HG03025 (cell line): ENCODE data around the gene UBE4B.

ENCODE experiments used
- ATAC-seq: cut with Tn5 transposase; IDR thresholded peaks from one replicate; pipeline ENCODE4 v1.9.1; 2021; ENCODE audit warnings: mild to moderate bottlenecking, moderate library complexity; ENCODE audit not compliant: unreplicated experiment, low FRiP score

The UBE4B gene

GRCh38 chr1:10031461-10031860 is 1.3 kb upstream of the UBE4B start:
- ATAC-seq = no peak

- ATAC-seq = peak; percentile 18
These were observed 644 bp downstream of the UBE4B start for GRCh38 chr1:10033359-10033845.

GRCh38 chr1:10042746-10043145 is 10.0 kb downstream of the UBE4B start:
- no peak for ATAC-seq

GRCh38 chr1:10045480-10046355 is 13.0 kb downstream of the UBE4B start:
- ATAC-seq = no peak

GRCh38 chr1:10046356-10047085 is 13.8 kb downstream of the UBE4B start:
- ATAC-seq = no peak

- no peak for ATAC-seq
These were observed 15.8 kb downstream of the UBE4B start for GRCh38 chr1:10048601-10049000.

GRCh38 chr1:10050611-10051010 is 17.9 kb downstream of the UBE4B start:
- no peak for ATAC-seq

- ATAC-seq = no peak
These were observed 18.9 kb downstream of the UBE4B start for GRCh38 chr1:10051656-10052055.

- no peak for ATAC-seq
These were observed 19.6 kb downstream of the UBE4B start for GRCh38 chr1:10052347-10052746.

GRCh38 chr1:10054465-10054864 is 21.7 kb downstream of the UBE4B start:
- no peak for ATAC-seq

GRCh38 chr1:10056599-10056987 is 23.8 kb downstream of the UBE4B start:
- ATAC-seq = no peak

- ATAC-seq = no peak
These were observed 24.6 kb downstream of the UBE4B start for GRCh38 chr1:10057343-10057742.

- ATAC-seq = no peak
These were observed 25.0 kb downstream of the UBE4B start for GRCh38 chr1:10057796-10058195.

- ATAC-seq = no peak
These were observed 26.6 kb downstream of the UBE4B start for GRCh38 chr1:10059342-10059718.

GRCh38 chr1:10060311-10061100 is 27.7 kb downstream of the UBE4B start:
- no peak for ATAC-seq

GRCh38 chr1:10061276-10061675 is 28.5 kb downstream of the UBE4B start:
- no peak for ATAC-seq

- no peak for ATAC-seq
These were observed 31.1 kb downstream of the UBE4B start for GRCh38 chr1:10063878-10064277.

GRCh38 chr1:10064416-10065343 is 31.9 kb downstream of the UBE4B start:
- ATAC-seq = no peak

GRCh38 chr1:10065344-10065685 is 32.6 kb downstream of the UBE4B start:
- ATAC-seq = no peak

GRCh38 chr1:10065760-10066159 is 33.0 kb downstream of the UBE4B start:
- ATAC-seq = no peak
